Right cardiac atrium (tissue), 5 donors: ENCODE data around the gene MED31. TPM values are rescaled to one million over a fixed set of nuclear protein-coding genes. Genes with fewer than 3 reads are reported as not detected.

Experiments used
- microRNA-seq, 2 donors: library from miRNA; unstranded; fragments of <30 nt; microRNA quantifications; one replicate each; pipeline ENCODE4 v1.2.0, GENCODE V29; 2020 to 2021
- polyA plus RNA-seq: library from polyadenylated mRNA; stranded (reverse); fragments of 200-250 nt; gene quantifications from one replicate; pipeline ENCODE4 v1.2.3, GENCODE V29; 2013
- total RNA-seq, 4 donors: library from RNA; stranded (reverse); fragmentation: NEBNext Ultra II Directional; extraction: Animal tissue kit (Norgen Biotek cat#: 25700); gene quantifications; one replicate each; pipeline ENCODE4 v1.2.1, GENCODE V29; 2021
- donor health status: healthy with polysubstance abuse.
- donor health status: DM: no; HTN: yes; CAD: no.
- donor health status: DM: no; HTN: no; CAD: no.
- donor health status: DM: no; HTN: yes; CAD: no; lungs with severe emphysema.
- donor health status: DM: yes; HTN: yes; CAD: no.

Gene MED31
- total and polyA plus RNA-seq, 5 donors = 14.0 to 24.1 (median 16.5) TPM

Small RNAs within 50 kb of the gene (microRNA-seq; reads per million reads assigned to microRNA genes)
- 0 reads per million in 2 donors for gene MIR4520-1
- 0 reads per million in 2 donors for gene MIR4520-2

Other genes with a start within 250 kb of the MED31 start
- gene AIPL1, start 216.5 kb downstream of the MED31 start, total RNA-seq = not detected
- not detected for gene AIPL1, start 216.5 kb downstream of the MED31 start, polyA plus RNA-seq
- gene PIMREG, start 207.2 kb downstream of the MED31 start, total RNA-seq = under 1 TPM in 3 of 4 donors, not detected in 1; 0.38 to 0.54 (median 0.49) TPM
- gene PIMREG, start 207.2 kb downstream of the MED31 start, polyA plus RNA-seq = 0.18 TPM
- gene PITPNM3, start 95.0 kb downstream of the MED31 start, total RNA-seq = 1 to 10 TPM in 3 of 4 donors, under 1 TPM in 1; 0.95 to 3.4 (median 2.4) TPM
- 3.0 TPM for gene PITPNM3, start 95.0 kb downstream of the MED31 start, polyA plus RNA-seq
- gene KIAA0753, start 10.9 kb downstream of the MED31 start, total RNA-seq = 1 to 10 TPM; 5.8 to 9.0 (median 6.6) TPM
- gene KIAA0753, start 10.9 kb downstream of the MED31 start, polyA plus RNA-seq = 2.9 TPM
- gene TXNDC17, start 10.5 kb downstream of the MED31 start, total RNA-seq = 10 to 100 TPM; 40.3 to 52.6 (median 47.1) TPM
- gene TXNDC17, start 10.5 kb downstream of the MED31 start, polyA plus RNA-seq = 129 TPM
- under 1 TPM; 0.47 to 0.91 (median 0.63) TPM for gene C17orf100, start 157 bp upstream of the MED31 start, total RNA-seq
- gene C17orf100, start 157 bp upstream of the MED31 start, polyA plus RNA-seq = 1.0 TPM
- gene SLC13A5, start 61.8 kb upstream of the MED31 start, total RNA-seq = not detected
- not detected for gene SLC13A5, start 61.8 kb upstream of the MED31 start, polyA plus RNA-seq
- gene XAF1, start 104.4 kb upstream of the MED31 start, total RNA-seq = 10 to 100 TPM; 22.5 to 43.9 (median 31.3) TPM
- gene XAF1, start 104.4 kb upstream of the MED31 start, polyA plus RNA-seq = 31.1 TPM
- gene FBXO39, start 124.6 kb upstream of the MED31 start, total RNA-seq = under 1 TPM in 1 of 4 donors, not detected in 3; 0.20 TPM
- 0.16 TPM for gene FBXO39, start 124.6 kb upstream of the MED31 start, polyA plus RNA-seq
- gene TEKT1, start 180.1 kb upstream of the MED31 start, total RNA-seq = not detected
- not detected for gene TEKT1, start 180.1 kb upstream of the MED31 start, polyA plus RNA-seq